H9 (cell line): ENCODE results near the gene OSBP2. TPM values are rescaled to one million over a fixed set of nuclear protein-coding genes. Genes with fewer than 3 reads are reported as not detected.

Source experiments
- DNase-seq: peaks from one replicate; pipeline ENCODE4 v3.0.0-alpha.2; 2017
- H2AFZ ChIP-seq: one replicate; pipeline ENCODE4 v1.6.1; 2013; ENCODE audit warnings: mild to moderate bottlenecking, low read length, control low read depth, moderate library complexity
- H2AK5ac ChIP-seq: 2 replicates; pipeline ENCODE4 v1.6.1; 2013; ENCODE audit warnings: low read length, control low read depth, mixed read lengths; ENCODE audit not compliant: insufficient read length
- H2BK120ac ChIP-seq: one replicate; pipeline ENCODE4 v1.6.1; 2013; ENCODE audit warnings: low read depth, mild to moderate bottlenecking, low read length, control low read depth, inconsistent platforms; ENCODE audit not compliant: poor library complexity, severe bottlenecking
- H2BK12ac ChIP-seq: 2 replicates; pipeline ENCODE4 v1.6.1; 2013; ENCODE audit warnings: low read length, control low read depth, mixed read lengths, low read depth; ENCODE audit not compliant: insufficient read length
- H2BK15ac ChIP-seq: 2 replicates; pipeline ENCODE4 v1.6.1; 2013; ENCODE audit warnings: low read depth, low read length, control low read depth
- H2BK20ac ChIP-seq: one replicate; pipeline ENCODE4 v1.6.1; 2013; ENCODE audit warnings: low read depth, mild to moderate bottlenecking, low read length, control low read depth, inconsistent platforms; ENCODE audit not compliant: poor library complexity, severe bottlenecking
- H2BK5ac ChIP-seq: 2 replicates; pipeline ENCODE4 v1.6.1; 2013; ENCODE audit warnings: low read length, control low read depth, mixed read lengths; ENCODE audit not compliant: insufficient read length
- H3K14ac ChIP-seq: 2 replicates; pipeline ENCODE4 v1.6.1; 2013; ENCODE audit warnings: low read length, control low read depth; ENCODE audit not compliant: insufficient read depth
- H3K18ac ChIP-seq: 2 replicates; pipeline ENCODE4 v1.6.1; 2013; ENCODE audit warnings: low read depth, mild to moderate bottlenecking, mixed read lengths, low read length, control low read depth; ENCODE audit not compliant: insufficient read length
- H3K23ac ChIP-seq: 2 replicates; pipeline ENCODE4 v1.6.1; 2013; ENCODE audit warnings: low read length, control low read depth, mixed read lengths, low read depth; ENCODE audit not compliant: insufficient read length
- H3K23me2 ChIP-seq: 2 replicates; pipeline ENCODE4 v1.6.1; 2013; ENCODE audit warnings: low read depth, mild to moderate bottlenecking, mixed read lengths, low read length, control low read depth; ENCODE audit not compliant: insufficient read length, poor library complexity, severe bottlenecking
- H3K27ac ChIP-seq: 2 replicates; pipeline ENCODE4 v1.5.1; 2013; ENCODE audit warnings: low read length, control low read depth, mixed read lengths, low read depth; ENCODE audit not compliant: insufficient read length
- H3K27me3 ChIP-seq: 2 replicates; pipeline ENCODE4 v1.6.1; 2013; ENCODE audit warnings: low read length, control low read depth, inconsistent platforms; ENCODE audit not compliant: insufficient read depth
- H3K4ac ChIP-seq: 2 replicates; pipeline ENCODE4 v1.6.1; 2013; ENCODE audit warnings: low read depth, mild to moderate bottlenecking, control low read depth, inconsistent platforms, low read length, moderate library complexity
- H3K4me1 ChIP-seq: 2 replicates; pipeline ENCODE4 v1.6.1; 2013; ENCODE audit warnings: low read length, control low read depth, inconsistent platforms; ENCODE audit not compliant: insufficient read depth
- H3K4me2 ChIP-seq: 2 replicates; pipeline ENCODE4 v1.6.1; 2013; ENCODE audit warnings: low read length, control low read depth, mixed read lengths; ENCODE audit not compliant: insufficient read length, insufficient read depth
- H3K56ac ChIP-seq: 2 replicates; pipeline ENCODE4 v1.6.1; 2013; ENCODE audit warnings: low read depth, mild to moderate bottlenecking, mixed read lengths, low read length, control low read depth; ENCODE audit not compliant: insufficient read length
- H3K79me1 ChIP-seq: 2 replicates; pipeline ENCODE4 v1.6.1; 2013; ENCODE audit warnings: low read depth, mild to moderate bottlenecking, moderate library complexity, low read length, control low read depth, inconsistent platforms; ENCODE audit not compliant: insufficient read depth, poor library complexity, severe bottlenecking
- H3K79me2 ChIP-seq: 2 replicates; pipeline ENCODE4 v1.6.1; 2013; ENCODE audit warnings: low read length, control low read depth, inconsistent platforms; ENCODE audit not compliant: insufficient read depth
- H3K9ac ChIP-seq: 2 replicates; pipeline ENCODE4 v1.6.1; 2013; ENCODE audit warnings: low read length, control low read depth, mixed read lengths; ENCODE audit not compliant: insufficient read length; ENCODE audit errors: extremely low read depth
- H3K9me3 ChIP-seq: one replicate; pipeline ENCODE4 v1.6.1; 2013; ENCODE audit warnings: low read depth, low read length, inconsistent platforms; ENCODE audit not compliant: control insufficient read depth
- H3T11ph ChIP-seq: one replicate; pipeline ENCODE4 v1.6.1; 2013; ENCODE audit warnings: mild to moderate bottlenecking, low read length, control low read depth, inconsistent platforms
- H4K20me1 ChIP-seq: one replicate; pipeline ENCODE4 v1.6.1; 2013; ENCODE audit not compliant: control insufficient read depth, insufficient read length, insufficient read depth
- H4K5ac ChIP-seq: 2 replicates; pipeline ENCODE4 v1.6.1; 2013; ENCODE audit warnings: low read depth, mild to moderate bottlenecking, mixed read lengths, low read length, control low read depth; ENCODE audit not compliant: insufficient read length
- H4K8ac ChIP-seq: replicated peaks from 2 replicates; pipeline ENCODE4 v1.6.1; 2013; ENCODE audit warnings: low read length, control low read depth, mixed read lengths, low read depth; ENCODE audit not compliant: insufficient read length
- H4K91ac ChIP-seq: 2 replicates; pipeline ENCODE4 v1.6.1; 2013; ENCODE audit warnings: low read depth, mild to moderate bottlenecking, moderate library complexity, mixed read lengths, low read length, control low read depth; ENCODE audit not compliant: insufficient read length
- H3K27ac Mint-ChIP-seq, 3 experiments: 2 replicates in 2 of 3; 3 replicates in 1 of 3; pipeline ENCODE4 v1.8.0; 2020 to 2021; ENCODE audit warnings: mixed read lengths in 3 of 3, mild to moderate bottlenecking in 1 of 3, moderate library complexity in 1 of 3
- H3K27me3 Mint-ChIP-seq: 2 replicates; pipeline ENCODE4 v1.8.0; 2021; ENCODE audit warnings: low read depth, mild to moderate bottlenecking, moderate library complexity, mixed read lengths
- H3K36me3 Mint-ChIP-seq, 3 experiments: 2 replicates in 2 of 3; 3 replicates in 1 of 3; pipeline ENCODE4 v1.8.0; 2020 to 2021; ENCODE audit warnings: low read depth in 3 of 3, mixed read lengths in 3 of 3; ENCODE audit not compliant: insufficient read depth in 1 of 3
- H3K4me1 Mint-ChIP-seq, 2 experiments: 2 replicates each; pipeline ENCODE4 v1.8.0; 2020; ENCODE audit warnings: mixed read lengths in 2 of 2
- H3K4me3 Mint-ChIP-seq, 2 experiments: 2 replicates in 1 of 2; 3 replicates in 1 of 2; pipeline ENCODE4 v1.8.0; 2020 to 2021; ENCODE audit warnings: mild to moderate bottlenecking in 2 of 2, mixed read lengths in 2 of 2, moderate library complexity in 1 of 2
- H3K9me3 Mint-ChIP-seq, 2 experiments: 2 replicates in 1 of 2; 3 replicates in 1 of 2; pipeline ENCODE4 v1.8.0; 2020; ENCODE audit warnings: mild to moderate bottlenecking in 2 of 2, mixed read lengths in 2 of 2, moderate library complexity in 1 of 2
- CTCF ChIP-seq: fragments of 200-600 bp; sonication (generic); conservative IDR thresholded peaks from 3 replicates; pipeline ENCODE4 v1.8.0; 2021; ENCODE audit warnings: antibody characterized with exemption, mild to moderate bottlenecking
- WGBS: extraction: QIAGEN DNeasy Blood & Tissue Kit; methylation state at CpG from one replicate; pipeline ENCODE4 v1.1.7; 2013; ENCODE audit warnings: missing lambda C conversion rate, low lambda C conversion rate, mixed read lengths; ENCODE audit not compliant: insufficient read length; ENCODE audit errors: extremely low coverage; 5-methylcytosine and 5-hydroxymethylcytosine counted together
- total RNA-seq: library from RNA; stranded (reverse); gene quantifications from 2 replicates; pipeline ENCODE4 v1.2.1, GENCODE V29; 2021

OSBP2 gene
- total RNA-seq, 1 experiment from 2014 or later: 3.4 TPM

- H3K27me3 Mint-ChIP-seq: no peaks in the 10 kb centered on the region
- Histone ChIP-seq H3K18ac (no peak overlapping the region), H3K23ac (no peak overlapping the region), H4K5ac (no peak overlapping the region), H3K23me2 (no peaks in the 10 kb centered on the region), H2BK12ac (no peak overlapping the region), H3K79me2 (no peaks in the 10 kb centered on the region), H2AFZ (no peak overlapping the region), H3K27me3 (no peaks in the 10 kb centered on the region), H2BK120ac (no peak overlapping the region), H3K79me1 (no peaks in the 10 kb centered on the region), H3T11ph (no peak overlapping the region), H2BK5ac (no peak overlapping the region), H2AK5ac (no peak overlapping the region), H3K4me1 (no peaks in the 10 kb centered on the region; the same call in 1 of the 2 replicates), H3K27ac (no peak overlapping the region), H3K14ac (no peak overlapping the region; the same call in 1 of the 2 replicates), H3K9ac (no peak overlapping the region), H4K91ac (no peak overlapping the region), H3K4ac (no peak overlapping the region), H3K9me3 (no peaks in the 10 kb centered on the region), H2BK20ac (no peak overlapping the region), H3K4me2 (no peak overlapping the region), H4K8ac (no peak overlapping the region), H2BK15ac (no peak overlapping the region), H4K20me1 (no peaks in the 10 kb centered on the region), H3K56ac (no peak overlapping the region)
- peaks cover 21 to 27% of the 10 kb centered on the region in 2 experiments for H3K4me1 Mint-ChIP-seq
- DNase-seq: no peak
- no peak overlapping the region for H3K4me3 Mint-ChIP-seq
- H3K9me3 Mint-ChIP-seq: no peaks in the 10 kb centered on the region
- WGBS: no CpG with 5 or more reads among the region's 25 CpGs
- H3K36me3 Mint-ChIP-seq: peaks cover 0 to 5% (median 4%) of the 10 kb centered on the region in 3 experiments; a peak in 4 of 7 replicates
- no peak overlapping the region; a peak in 1 of 7 replicates for H3K27ac Mint-ChIP-seq
- no peak for TF ChIP-seq CTCF
Measured at GRCh38 chr22:30646518-30647160, 48.0 kb upstream of the OSBP2 start.
